Measurements from ENCODE around the gene CRYGC. TPM values are rescaled to one million over a fixed set of nuclear protein-coding genes. Genes with fewer than 3 reads are reported as not detected.
"Not testable (repeated sequence)": the region's sequence is repeated elsewhere in the genome, so short reads cannot be mapped to it uniquely, and the experiment has no call there.

Gene CRYGC
- total and polyA plus RNA-seq, 2 of the 8 experiments (the other 6 are each of a cell fraction or from before 2014, with no cell fraction given), result not detected

- H4K91ac ChIP-seq (replicated peaks; ENCODE audit: insufficient read length, low read length), result not testable (repeated sequence)
Observed at GRCh38 chr2:208098701-208099100, 30.9 kb downstream of the CRYGC start.

More at GRCh38 chr2:208098701-208099100, 30.9 kb downstream of the CRYGC start:
- CTCF ChIA-PET (ENCODE audit: partially characterized antibody), result interaction anchor here (1.3 kb wide), 1 partner anchor 156 kb away, joined by 3 read pairs; the partner anchor contains the start of gene IDH1
- H2BK5ac ChIP-seq (ENCODE audit: low read depth, low read length); H3K4me2 ChIP-seq (ENCODE audit: insufficient read depth in 1 of 2, low read depth in 2 of 2, low read length in 2 of 2); H3K79me2 ChIP-seq (ENCODE audit: control insufficient read depth in 1 of 2, insufficient read depth in 2 of 2, low read length in 2 of 2); H2BK15ac ChIP-seq (ENCODE audit: low read length); H4K20me1 ChIP-seq (replicated peaks in 1 of 2; ENCODE audit: control insufficient read depth in 1 of 2, insufficient read depth in 2 of 2, low read length in 2 of 2); H3K23me2 ChIP-seq (ENCODE audit: low read depth, low read length); H4K5ac ChIP-seq (ENCODE audit: insufficient read length, low read depth, low read length); H3K9ac ChIP-seq (replicated peaks in 1 of 4; ENCODE audit: extremely low read depth in 1 of 4, low read depth in 3 of 4, low read length in 3 of 4); H3K27me3 ChIP-seq (replicated peaks in 1 of 4; ENCODE audit: control insufficient read depth in 3 of 4, extremely low read depth in 1 of 4, insufficient read depth in 3 of 4, low read length in 3 of 4); H3K9me3 ChIP-seq (ENCODE audit: insufficient read depth in 2 of 2, low read depth in 1 of 2, low read length in 1 of 2); H3K4me3 ChIP-seq (ENCODE audit: extremely low read depth in 1 of 4, insufficient read depth in 2 of 4, low read depth in 3 of 4, low read length in 4 of 4); H3K14ac ChIP-seq (ENCODE audit: insufficient read length); H4K8ac ChIP-seq (ENCODE audit: extremely low read depth, insufficient read depth, low read length); H3K27ac ChIP-seq (ENCODE audit: low read depth, low read length); H2AFZ ChIP-seq (ENCODE audit: low read length); H2AK5ac ChIP-seq (ENCODE audit: low read depth, low read length); FAIRE-seq; H3K4ac ChIP-seq (replicated peaks; ENCODE audit: insufficient read length, low read depth, low read length); H3K4me1 ChIP-seq (replicated peaks in 1 of 4; ENCODE audit: control insufficient read depth in 3 of 4, insufficient read depth in 4 of 4, low read length in 3 of 4); H2BK12ac ChIP-seq (ENCODE audit: low read depth, low read length); H2BK20ac ChIP-seq (ENCODE audit: low read length); H3K79me1 ChIP-seq (ENCODE audit: low read depth, low read length); DNase-seq (ENCODE audit: low read depth in 1 of 2, low spot score in 2 of 2); H3K56ac ChIP-seq (replicated peaks; ENCODE audit: insufficient read length, low read depth, low read length); H3K23ac ChIP-seq (ENCODE audit: insufficient read length); H3K36me3 ChIP-seq (ENCODE audit: control insufficient read depth in 2 of 4, insufficient read depth in 4 of 4, low read length in 3 of 4); H2BK120ac ChIP-seq (replicated peaks; ENCODE audit: low read depth, low read length); H3K18ac ChIP-seq (ENCODE audit: extremely low read depth, low read length): not testable (repeated sequence)
- POLR2A ChIA-PET (ENCODE audit: partially characterized antibody), result interaction anchor here (1.3 kb wide), 1 partner anchor 156 kb away, joined by 3 read pairs; the partner anchor contains the start of gene IDH1
- WGBS, 2 experiments (ENCODE audit: extremely low coverage in 1 of 2, insufficient coverage in 1 of 2, insufficient read length in 1 of 2, insufficient replicate concordance in 2 of 2, low coverage in 1 of 2, low lambda C conversion rate in 2 of 2, missing lambda C conversion rate in 1 of 2), result 91% methylated on average over 1 of the region's 1 CpG; no CpG with 5 or more reads in 1 of the 2 experiments

Measured in H1 (cell line).